Endothelial cell of hepatic sinusoid (primary cell): ENCODE data around the gene LRRC3.

Source experiments
- in situ Hi-C: cut with HindIII; loops from 2 replicates; pipeline ENCODE4 v1.10.0; 2017; ENCODE audit warnings: low sequenced_read_pairs

The LRRC3 gene

GRCh38 chr21:44477131-44477530 is 21.8 kb downstream of the LRRC3 start:
- in situ Hi-C loops: loop anchor here (25.0 kb wide), 1 partner anchor 90 kb away; no protein-coding TSS in a partner anchor

GRCh38 chr21:44477712-44478111 is 22.4 kb downstream of the LRRC3 start:
- in situ Hi-C loops: loop anchor here (25.0 kb wide), 1 partner anchor 90 kb away; no protein-coding TSS in a partner anchor

- in situ Hi-C loops: loop anchor here (25.0 kb wide), 1 partner anchor 91 kb away; no protein-coding TSS in a partner anchor
Measured at GRCh38 chr21:44478124-44478800, 23.0 kb downstream of the LRRC3 start.

- in situ Hi-C loops: loop anchor here (25.0 kb wide), 1 partner anchor 91 kb away; no protein-coding TSS in a partner anchor
Measured at GRCh38 chr21:44478801-44479167, 23.5 kb downstream of the LRRC3 start.

GRCh38 chr21:44479556-44480199 is 24.4 kb downstream of the LRRC3 start:
- in situ Hi-C loops: loop anchor here (25.0 kb wide), 1 partner anchor 92 kb away; no protein-coding TSS in a partner anchor

GRCh38 chr21:44480200-44481053 is 25.1 kb downstream of the LRRC3 start:
- in situ Hi-C loops: loop anchor here (25.0 kb wide), 1 partner anchor 93 kb away; no protein-coding TSS in a partner anchor

- in situ Hi-C loops: loop anchor here (25.0 kb wide), 1 partner anchor 95 kb away; no protein-coding TSS in a partner anchor
Measured at GRCh38 chr21:44482581-44483287, 27.4 kb downstream of the LRRC3 start.

GRCh38 chr21:44483288-44484237 is 28.3 kb downstream of the LRRC3 start:
- in situ Hi-C loops: loop anchor here (25.0 kb wide), 1 partner anchor 96 kb away; no protein-coding TSS in a partner anchor

GRCh38 chr21:44484498-44485253 is 29.4 kb downstream of the LRRC3 start:
- in situ Hi-C loops: loop anchor here (25.0 kb wide), 1 partner anchor 97 kb away; no protein-coding TSS in a partner anchor

GRCh38 chr21:44485254-44485793 is 30.0 kb downstream of the LRRC3 start:
- in situ Hi-C loops: loop anchor here (25.0 kb wide), 1 partner anchor 98 kb away; no protein-coding TSS in a partner anchor

- in situ Hi-C loops: loop anchor here (25.0 kb wide), 1 partner anchor 98 kb away; no protein-coding TSS in a partner anchor
Measured at GRCh38 chr21:44485796-44486195, 30.5 kb downstream of the LRRC3 start.

GRCh38 chr21:44486302-44486701 is 31.0 kb downstream of the LRRC3 start:
- in situ Hi-C loops: loop anchor here (25.0 kb wide), 1 partner anchor 99 kb away; no protein-coding TSS in a partner anchor

GRCh38 chr21:44487831-44488230 is 32.5 kb downstream of the LRRC3 start:
- in situ Hi-C loops: loop anchor here (25.0 kb wide), 1 partner anchor 101 kb away; no protein-coding TSS in a partner anchor

GRCh38 chr21:44489962-44490361 is 34.7 kb downstream of the LRRC3 start:
- in situ Hi-C loops: loop anchor here (25.0 kb wide), 1 partner anchor 103 kb away; no protein-coding TSS in a partner anchor

- in situ Hi-C loops: loop anchor here (25.0 kb wide), 1 partner anchor 103 kb away; no protein-coding TSS in a partner anchor
Measured at GRCh38 chr21:44490405-44490804, 35.1 kb downstream of the LRRC3 start.

GRCh38 chr21:44490816-44491215 is 35.5 kb downstream of the LRRC3 start:
- in situ Hi-C loops: loop anchor here (25.0 kb wide), 1 partner anchor 104 kb away; no protein-coding TSS in a partner anchor

GRCh38 chr21:44492567-44493385 is 37.5 kb downstream of the LRRC3 start:
- in situ Hi-C loops: loop anchor here (25.0 kb wide), 1 partner anchor 105 kb away; no protein-coding TSS in a partner anchor
